ENCODE measurements around the gene SART1.
"Not testable (repeated sequence)": the region's sequence is repeated elsewhere in the genome, so short reads cannot be mapped to it uniquely, and the experiment has no call there.

Gene SART1

GRCh38 chr11:66020212-66020611 lies 58.7 kb downstream of the SART1 start:
- no peak for DNase-seq

- DNase-seq, result no peak
Observed at GRCh38 chr11:66020618-66021357, 59.3 kb downstream of the SART1 start.

DNA sequence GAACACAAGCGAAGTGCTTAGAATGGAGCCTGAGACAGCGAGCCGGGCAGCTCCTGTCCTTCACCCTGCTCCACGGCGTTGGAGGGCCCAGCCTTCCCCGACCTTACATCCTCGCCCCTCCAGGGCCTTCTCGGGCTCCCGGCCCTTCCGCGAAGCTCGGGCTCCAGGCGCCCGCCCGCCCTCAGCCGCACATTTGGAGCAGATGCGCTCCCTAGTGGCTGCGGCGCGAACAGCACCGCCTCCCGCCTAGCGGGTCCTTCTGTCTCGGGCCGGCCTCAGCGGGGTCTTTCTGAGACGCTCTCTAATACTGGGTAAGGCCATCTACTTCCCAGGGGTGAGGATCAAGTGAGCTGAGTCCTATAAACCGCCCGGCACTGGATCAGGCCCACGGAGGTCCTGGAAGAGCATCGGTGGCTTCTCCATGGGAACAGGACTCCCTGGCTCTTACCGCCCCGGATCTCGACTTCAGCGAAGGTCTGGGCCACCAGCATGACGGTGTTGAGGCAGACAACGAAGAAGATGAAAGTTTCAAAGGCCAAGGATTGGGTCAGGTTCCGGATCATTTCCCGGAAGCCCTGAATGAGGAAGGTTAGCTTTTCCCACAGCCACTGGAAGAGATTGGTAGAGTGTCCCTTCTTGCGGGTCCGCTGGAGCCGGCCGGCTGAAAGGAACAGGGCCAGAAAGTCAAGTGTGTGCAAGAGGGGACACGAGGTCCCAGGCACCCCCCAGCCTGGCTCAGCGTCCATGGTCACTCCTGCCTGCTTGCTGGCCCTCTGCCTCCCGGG lies 61.1 kb downstream of the SART1 start:
- DNase-seq, result peak; percentile 26

- not testable (repeated sequence) for DNase-seq
Observed at GRCh38 chr11:66023186-66023440, 61.6 kb downstream of the SART1 start.

GRCh38 chr11:66026017-66026529 lies 64.5 kb downstream of the SART1 start, which contains the start of gene CATSPER1:
TSS of gene CATSPER1 (minus strand) at chr11:66026479. CDS start at chr11:66026379, 100 bp downstream.
- DNase-seq, result no peak

Measured in NCI-H2029 treated with DMSO at 0.1 percent for 48 hours (cell line).